AG08395 (cell line): ENCODE results near the gene ATP6V0A4.
"Not testable (repeated sequence)": the region's sequence is repeated elsewhere in the genome, so short reads cannot be mapped to it uniquely, and the experiment has no call there.

Source experiments
- DNase-seq: peaks from one replicate; pipeline ENCODE4 v3.0.0; 2012; ENCODE audit warnings: mixed read lengths, low spot score

The ATP6V0A4 gene

DNA sequence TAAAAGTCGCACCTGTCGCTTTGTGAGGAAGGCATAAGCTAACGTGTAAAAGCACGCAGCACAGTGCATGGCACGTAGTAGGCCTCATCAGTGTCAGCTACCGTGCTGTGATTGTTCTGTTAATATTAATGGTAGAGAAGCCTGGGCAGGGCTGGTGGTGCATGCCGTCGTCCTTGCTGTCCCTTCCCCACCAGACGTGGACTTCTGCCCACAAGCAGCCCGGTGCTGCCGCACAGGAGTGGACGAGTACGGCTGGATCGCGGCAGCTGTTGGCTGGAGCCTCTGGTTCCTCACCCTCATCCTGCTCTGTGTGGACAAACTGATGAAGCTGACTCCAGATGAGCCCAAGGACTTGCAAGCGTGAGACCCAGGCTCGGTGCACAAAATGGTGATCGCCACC is 4.7 kb upstream of the ATP6V0A4 start:
- DNase-seq: no peak

DNA sequence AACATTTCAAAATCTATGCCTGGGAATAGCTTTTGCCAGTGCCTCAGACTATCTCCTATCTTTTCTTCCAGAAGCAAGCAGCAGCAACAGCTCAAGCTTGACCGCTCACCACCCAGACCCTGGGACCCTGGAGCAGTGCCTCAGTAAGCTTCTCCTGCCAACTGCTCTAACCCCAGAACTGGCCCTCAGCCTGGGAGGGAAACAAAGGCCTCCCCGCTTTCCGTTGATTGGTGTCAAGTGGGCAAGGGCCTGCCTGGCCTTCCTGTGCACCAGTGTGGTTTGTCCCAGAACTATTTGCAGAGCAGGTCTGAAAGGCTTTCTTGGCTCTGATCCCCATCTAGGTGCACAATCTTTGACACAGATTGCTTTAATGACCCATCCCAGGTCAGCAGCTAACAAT is 3.3 kb upstream of the ATP6V0A4 start:
- DNase-seq: no peak

- DNase-seq: no peak
Observed at GRCh38 chr7:138799336-138800000, 1.5 kb upstream of the ATP6V0A4 start.

GRCh38 chr7:138798836-138799235 is 840 bp upstream of the ATP6V0A4 start:
- DNase-seq: no peak

DNA sequence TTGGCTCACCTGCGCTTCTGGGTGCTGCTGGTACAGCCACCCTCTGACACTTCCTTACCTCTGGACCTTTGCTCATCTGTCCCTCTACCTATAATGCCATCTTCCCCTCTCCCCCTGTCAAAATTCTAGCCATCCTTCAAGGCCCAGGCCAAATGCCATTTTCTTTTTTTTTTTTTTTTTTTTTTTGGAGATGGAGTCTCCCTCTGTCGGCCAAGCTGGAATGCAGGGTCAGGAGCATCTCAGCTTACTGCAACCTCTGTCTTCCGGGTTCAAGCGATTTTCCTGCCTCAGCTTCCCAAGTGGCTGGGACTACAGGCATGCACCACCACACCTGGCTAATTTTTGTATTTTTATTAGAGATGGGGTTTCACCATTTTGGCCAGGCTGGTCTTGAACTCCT is 950 bp downstream of the ATP6V0A4 start:
- not testable (repeated sequence) for DNase-seq

DNA sequence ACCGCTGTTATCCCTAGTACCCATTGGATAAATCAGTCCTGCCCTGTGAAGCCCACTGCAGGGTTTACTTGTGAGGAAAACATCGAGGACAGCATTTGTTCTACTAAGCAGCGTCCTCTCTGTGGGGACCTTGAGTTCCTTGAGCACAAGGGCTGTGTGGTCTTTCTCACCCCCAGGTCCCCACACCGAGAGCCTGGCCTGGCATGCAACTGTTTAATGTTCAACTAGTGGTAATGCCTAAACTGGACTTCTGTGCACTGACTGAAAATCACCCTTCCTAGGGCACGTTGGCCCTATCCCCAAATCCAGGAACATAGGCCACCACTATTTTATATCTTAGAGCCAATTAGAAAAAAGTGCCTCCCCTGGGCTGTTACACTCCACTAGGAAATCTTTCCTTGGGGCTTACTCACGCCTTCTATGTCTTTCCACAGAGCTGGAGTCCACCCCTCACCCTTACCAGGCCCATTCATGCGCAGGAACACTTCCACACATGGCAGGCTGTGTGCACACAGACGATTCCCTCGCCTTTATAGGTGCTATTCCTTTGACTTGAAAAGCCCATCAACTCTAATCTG is 1.9 kb downstream of the ATP6V0A4 start:
- no peak for DNase-seq

GRCh38 chr7:138785587-138786437 is 12.2 kb downstream of the ATP6V0A4 start:
- peak; percentile 21 for DNase-seq

GRCh38 chr7:138784692-138785091 is 13.3 kb downstream of the ATP6V0A4 start:
- no peak for DNase-seq

- no peak for DNase-seq
Observed at GRCh38 chr7:138781004-138781403, 17.0 kb downstream of the ATP6V0A4 start.

GRCh38 chr7:138776166-138776833 is 21.7 kb downstream of the ATP6V0A4 start:
- DNase-seq: no peak

GRCh38 chr7:138773817-138774216 is 24.2 kb downstream of the ATP6V0A4 start:
- DNase-seq: no peak

DNA sequence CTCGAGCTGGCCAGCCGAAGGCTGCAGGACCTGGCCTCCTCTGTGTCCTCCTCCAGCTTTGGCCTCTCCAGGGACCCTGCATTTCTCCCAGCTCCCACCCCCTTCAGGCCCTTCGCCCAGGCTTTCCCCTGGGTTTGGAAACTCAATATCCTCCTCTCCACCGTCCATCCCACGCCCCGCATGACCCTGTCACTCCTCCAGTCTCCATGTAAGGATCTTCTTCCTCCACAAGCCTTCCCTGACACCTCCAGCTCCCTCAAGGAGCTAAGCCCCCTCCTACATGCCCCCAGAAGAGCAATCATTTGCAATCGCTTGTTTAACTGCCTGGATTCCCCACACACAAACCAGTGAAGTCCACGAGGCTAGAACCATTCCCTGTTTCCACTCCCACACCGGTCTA is 24.8 kb downstream of the ATP6V0A4 start:
- DNase-seq: no peak

GRCh38 chr7:138770904-138771303 is 27.1 kb downstream of the ATP6V0A4 start:
- no peak for DNase-seq

- no peak for DNase-seq
Observed at GRCh38 chr7:138768241-138768640, 29.8 kb downstream of the ATP6V0A4 start.

GRCh38 chr7:138756591-138757242 is 41.3 kb downstream of the ATP6V0A4 start:
- no peak for DNase-seq

DNA sequence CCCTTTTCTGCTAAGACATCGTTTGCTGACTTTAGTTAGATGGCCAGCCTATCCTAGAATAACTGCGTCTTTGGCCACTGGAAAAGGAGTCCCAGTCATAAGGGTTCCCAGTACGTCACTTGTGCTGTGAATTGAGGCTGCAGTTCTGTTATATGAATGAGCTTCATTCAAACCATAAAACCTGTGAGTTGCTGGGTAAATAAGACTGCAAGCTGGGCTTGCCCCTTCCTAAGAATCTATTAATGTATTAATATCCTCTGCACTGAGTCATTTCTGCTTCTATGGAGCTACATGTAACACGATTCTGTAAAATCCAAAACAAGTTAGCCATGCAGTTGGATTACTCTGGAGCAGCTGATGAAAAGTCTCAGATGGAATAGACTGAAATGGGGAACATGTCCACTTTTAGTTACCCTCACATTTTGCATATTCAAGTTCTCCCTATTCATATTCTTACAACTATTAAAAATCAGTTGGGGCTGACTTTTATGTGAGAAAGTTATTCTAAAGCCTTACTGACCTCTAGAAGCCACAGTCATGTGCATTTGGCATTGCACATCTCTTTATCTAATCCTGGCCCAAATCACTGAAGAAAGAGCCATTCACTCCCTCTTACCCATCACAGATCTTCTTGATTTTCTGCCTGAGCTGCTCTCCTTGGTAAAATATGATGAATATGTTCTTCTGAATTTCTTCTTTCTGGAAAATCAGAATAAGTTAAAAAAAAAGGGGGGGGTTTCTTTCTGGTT is 42.0 kb downstream of the ATP6V0A4 start:
- DNase-seq: no peak

- DNase-seq: peak; percentile 10
Observed at GRCh38 chr7:138755331-138755747, 42.7 kb downstream of the ATP6V0A4 start.

DNA sequence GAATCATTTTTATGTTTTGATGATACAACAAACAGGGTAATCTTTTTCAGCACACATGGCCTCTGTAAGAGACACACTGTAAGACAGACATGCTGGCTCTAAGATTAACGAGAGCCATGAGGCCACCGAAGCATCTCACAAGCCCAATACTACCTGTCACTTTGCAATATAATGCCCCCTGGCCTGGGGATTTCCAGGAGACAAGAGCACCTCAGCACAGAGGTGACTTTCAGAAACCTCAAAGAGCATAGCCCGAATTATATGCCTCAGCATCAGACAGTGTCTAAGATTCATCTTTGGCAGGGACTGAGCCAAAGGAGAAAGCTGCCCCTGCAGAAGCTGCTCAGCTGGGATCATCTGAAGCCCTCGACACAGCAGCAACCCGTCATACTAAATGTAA is 44.4 kb downstream of the ATP6V0A4 start:
- no peak for DNase-seq

GRCh38 chr7:138753150-138753518 is 44.9 kb downstream of the ATP6V0A4 start:
- no peak for DNase-seq

- DNase-seq: no peak
Observed at GRCh38 chr7:138752518-138753149, 45.4 kb downstream of the ATP6V0A4 start.

- no peak for DNase-seq
Observed at GRCh38 chr7:138750901-138751464, 47.0 kb downstream of the ATP6V0A4 start.
